ENCODE measurements around the gene PGA5. TPM values are rescaled to one million over a fixed set of nuclear protein-coding genes. Genes with fewer than 3 reads are reported as not detected.

PGA5 gene
- total RNA-seq, 1 donor from 2014 or later: not detected

- peaks cover 6% of the 10 kb centered on the region for H3K79me2 ChIP-seq (ENCODE audit: low read depth)
- peaks cover 13% of the 10 kb centered on the region for H3K4me1 ChIP-seq
- H3K27me3 ChIP-seq: peaks cover 14% of the 10 kb centered on the region
- H3K36me3 ChIP-seq: no peaks in the 10 kb centered on the region
- no peaks in the 10 kb centered on the region for H3K9me3 Mint-ChIP-seq
- no peaks in the 10 kb centered on the region for H3K9me3 ChIP-seq (ENCODE audit: low read depth)
- TF ChIP-seq EZH2phosphoT487 (IDR thresholded peaks at IDR 0.05) (peak; percentile 15), EZH2 (IDR thresholded peaks at IDR 0.05) (no peak), CTCF (IDR thresholded peaks at IDR 0.05) (peak; percentile 37)
- H2AFZ ChIP-seq (replicated peaks): peak within 1 kb of the TSS; percentile 96
- H3K4me1 Mint-ChIP-seq: peaks cover 11% of the 10 kb centered on the region
- H3K27ac ChIP-seq: no peak within 1 kb of the TSS
- peaks cover 26% of the 10 kb centered on the region for H3K27me3 Mint-ChIP-seq (ENCODE audit: insufficient read depth, low read depth)
- peak; percentile 89 for DNase-seq (ENCODE audit: low spot score)
- peak within 1 kb of the TSS; percentile 55 for H3K4me3 ChIP-seq
- H3K4me3 Mint-ChIP-seq: peak within 1 kb of the TSS; percentile 85
- H3F3A ChIP-seq (ENCODE audit: low read depth): peaks cover 28% of the 10 kb centered on the region
- peaks cover 16% of the 10 kb centered on the region for H3K36me3 Mint-ChIP-seq
- H3K27ac Mint-ChIP-seq: no peak within 1 kb of the TSS
- peaks cover 4% of the 10 kb centered on the region for H4K20me1 ChIP-seq (ENCODE audit: low read depth)
- H3K4me2 ChIP-seq: peak within 1 kb of the TSS; percentile 87
- H3K9ac ChIP-seq: peak within 1 kb of the TSS; percentile 29
These were observed 54.0 kb downstream of the PGA5 start, which contains the start of gene VWCE for GRCh38 chr11:61294717-61295595. Gene VWCE, minus strand, starts transcription at chr11:61295316. Its CDS starts 279 bp downstream, at chr11:61295037.

GRCh38 chr11:61295596-61295926 is 54.6 kb downstream of the PGA5 start:
- Histone ChIP-seq H3K27ac (no peak overlapping the region), H3K4me1 (peaks cover 13% of the 10 kb centered on the region), H3K9ac (no peak overlapping the region), H3K4me2 (peak overlapping the region; percentile 87), H3K36me3 (no peaks in the 10 kb centered on the region), H4K20me1 (ENCODE audit: low read depth) (peaks cover 4% of the 10 kb centered on the region), H3K27me3 (peaks cover 14% of the 10 kb centered on the region), H3K4me3 (peak overlapping the region; percentile 55), H3K9me3 (ENCODE audit: low read depth) (no peaks in the 10 kb centered on the region), H2AFZ (replicated peaks) (peak overlapping the region; percentile 96), H3K79me2 (ENCODE audit: low read depth) (peaks cover 6% of the 10 kb centered on the region), H3F3A (ENCODE audit: low read depth) (peaks cover 28% of the 10 kb centered on the region)
- DNase-seq (ENCODE audit: low spot score): no peak
- no peak overlapping the region for H3K27ac Mint-ChIP-seq
- peaks cover 11% of the 10 kb centered on the region for H3K4me1 Mint-ChIP-seq
- TF ChIP-seq EZH2phosphoT487 (IDR thresholded peaks at IDR 0.05) (no peak), EZH2 (IDR thresholded peaks at IDR 0.05) (no peak), CTCF (IDR thresholded peaks at IDR 0.05) (no peak)
- H3K27me3 Mint-ChIP-seq (ENCODE audit: insufficient read depth, low read depth): peaks cover 26% of the 10 kb centered on the region
- no peak overlapping the region for H3K4me3 Mint-ChIP-seq
- H3K36me3 Mint-ChIP-seq: peaks cover 20% of the 10 kb centered on the region
- no peaks in the 10 kb centered on the region for H3K9me3 Mint-ChIP-seq

GRCh38 chr11:61297341-61297740 is 56.4 kb downstream of the PGA5 start:
- no peak overlapping the region for H2AFZ ChIP-seq (replicated peaks)
- H3K36me3 Mint-ChIP-seq: peaks cover 31% of the 10 kb centered on the region
- H3K4me2 ChIP-seq: no peak overlapping the region
- H3K4me3 ChIP-seq: no peak overlapping the region
- H3K27me3 ChIP-seq: peaks cover 14% of the 10 kb centered on the region
- TF ChIP-seq EZH2phosphoT487 (IDR thresholded peaks at IDR 0.05) (no peak), EZH2 (IDR thresholded peaks at IDR 0.05) (no peak), CTCF (IDR thresholded peaks at IDR 0.05) (no peak)
- peaks cover 13% of the 10 kb centered on the region for H3K4me1 ChIP-seq
- peaks cover 19% of the 10 kb centered on the region for H3K27me3 Mint-ChIP-seq (ENCODE audit: insufficient read depth, low read depth)
- no peak overlapping the region for H3K9ac ChIP-seq
- DNase-seq (ENCODE audit: low spot score): no peak
- no peak overlapping the region for H3K4me3 Mint-ChIP-seq
- H3K79me2 ChIP-seq (ENCODE audit: low read depth): no peaks in the 10 kb centered on the region
- H3K27ac ChIP-seq: peak overlapping the region; percentile 20
- no peaks in the 10 kb centered on the region for H3K9me3 Mint-ChIP-seq
- H3K36me3 ChIP-seq: no peaks in the 10 kb centered on the region
- H3F3A ChIP-seq (ENCODE audit: low read depth): peaks cover 28% of the 10 kb centered on the region
- H4K20me1 ChIP-seq (ENCODE audit: low read depth): peaks cover 4% of the 10 kb centered on the region
- peaks cover 11% of the 10 kb centered on the region for H3K4me1 Mint-ChIP-seq
- H3K9me3 ChIP-seq (ENCODE audit: low read depth): no peaks in the 10 kb centered on the region
- H3K27ac Mint-ChIP-seq: no peak overlapping the region
